Fibroblast of lung (primary cell): Measurements from ENCODE around the gene PRKCD.

Source experiments
- CTCF ChIP-seq, 2 donors: IDR thresholded peaks in 1 of 2; conservative IDR thresholded peaks in 1 of 2; 1 replicate in 1 of 2; 2 replicates in 1 of 2; pipeline ENCODE4 v1.5.1; 2011 to 2012; ENCODE audit warnings: low read length in 2 of 2, control low read depth in 1 of 2, inconsistent platforms in 1 of 2, low read depth in 1 of 2, mild to moderate bottlenecking in 1 of 2
- EZH2 ChIP-seq: IDR thresholded peaks from 2 replicates; pipeline ENCODE4 v1.5.1; 2012; ENCODE audit warnings: low read length, control low read depth, mild to moderate bottlenecking; ENCODE audit errors: missing control alignments

DNA sequence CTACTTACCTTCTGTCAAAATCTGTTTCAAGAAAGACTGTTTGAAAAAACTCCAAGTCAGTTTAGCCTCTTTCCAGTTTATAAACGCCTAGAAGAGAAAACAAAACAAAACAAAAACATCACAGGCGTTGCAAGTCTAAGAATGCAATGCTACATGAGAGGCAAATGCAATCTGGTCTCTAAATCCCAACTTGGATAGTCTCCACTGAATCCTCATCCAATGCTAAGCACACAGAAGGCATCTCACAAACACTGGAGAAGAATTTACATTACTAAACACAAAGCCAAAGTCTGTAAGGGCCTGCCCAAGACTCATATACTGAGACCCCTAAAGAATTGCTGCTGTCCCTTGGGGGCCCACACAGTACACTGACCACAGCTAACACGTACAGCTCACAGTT is 49.2 kb upstream of the PRKCD start:
- TF ChIP-seq CTCF (conservative IDR thresholded peaks at IDR 0.05 in 1 of 2, IDR thresholded peaks at IDR 0.05 in 1 of 2; ENCODE audit: low read depth in 1 of 2, low read length in 2 of 2): no peak
- TF ChIP-seq EZH2: no peak
